Activated naive CD8-positive, alpha-beta T cell treated with anti-CD3 and anti-CD28 coated beads, Interleukin-2, amount 10 ng/mL, durations not matched to agents 7 days and 5 days (primary cell): ENCODE results near the gene ZNF597. TPM values are rescaled to one million over a fixed set of nuclear protein-coding genes. Genes with fewer than 3 reads are reported as not detected.

Experiments used
- ATAC-seq: fragments of 150-1000 bp; cut with Tn5 transposase; one replicate; pipeline ENCODE4 v1.10.0; 2021; ENCODE audit warnings: low read depth, moderate library complexity
- POLR2A ChIA-PET: fragments of 350-600 bp; sonication (Branson Sonifier 250); formaldehyde crosslinking; loops from one replicate; lab custom pipeline; 2021; ENCODE audit warnings: antibody characterized with exemption; lab: Charles Lee
- DNase-seq: peaks from one replicate; pipeline ENCODE4 v3.0.0; 2021
- H3K27ac Mint-ChIP-seq: one replicate; pipeline ENCODE4 v1.8.0; 2022; ENCODE audit warnings: mild to moderate bottlenecking, mixed read lengths
- H3K27me3 Mint-ChIP-seq: one replicate; pipeline ENCODE4 v1.8.0; 2022; ENCODE audit warnings: mild to moderate bottlenecking, moderate library complexity, mixed read lengths
- H3K36me3 Mint-ChIP-seq: one replicate; pipeline ENCODE4 v1.8.0; 2021; ENCODE audit warnings: mild to moderate bottlenecking, mixed read lengths
- H3K4me1 Mint-ChIP-seq: one replicate; pipeline ENCODE4 v1.8.0; 2021; ENCODE audit warnings: mixed read lengths
- H3K4me3 Mint-ChIP-seq: one replicate; pipeline ENCODE4 v1.8.0; 2022; ENCODE audit warnings: mild to moderate bottlenecking, moderate library complexity, mixed read lengths
- H3K9me3 Mint-ChIP-seq: one replicate; pipeline ENCODE4 v1.8.0; 2021; ENCODE audit warnings: mixed read lengths
- total RNA-seq, 2 experiments: library from RNA; stranded (reverse); gene quantifications; one replicate each; pipeline ENCODE4 v1.2.3, GENCODE V29; 2021

The ZNF597 gene
- total RNA-seq, 2 experiments from 2014 or later: 3.6 to 4.2 TPM

DNA sequence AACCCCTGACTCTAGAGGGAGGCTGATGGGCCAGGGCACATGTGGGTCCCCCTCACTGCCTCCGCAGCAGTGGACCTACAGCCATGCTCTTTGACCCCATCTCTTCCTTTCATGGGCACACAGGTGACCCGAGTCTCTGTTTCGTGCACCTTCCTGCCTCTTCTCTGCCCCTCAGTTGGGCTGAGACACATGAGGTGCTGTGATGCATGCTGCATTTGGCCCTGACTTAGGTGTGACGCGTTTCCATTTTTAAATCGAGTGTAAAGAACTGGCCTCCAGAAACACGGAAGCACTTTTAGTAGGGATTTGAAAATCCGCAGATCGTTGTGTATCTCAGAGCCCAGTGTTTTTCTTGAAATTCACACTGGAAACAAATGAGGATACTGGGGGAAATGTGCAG is 27.4 kb upstream of the ZNF597 start:
- ATAC-seq (no peak), DNase-seq (no peak)
- H3K27me3 Mint-ChIP-seq: no peaks in the 10 kb centered on the region
- H3K4me1 Mint-ChIP-seq: peaks cover 24% of the 10 kb centered on the region
- H3K27ac Mint-ChIP-seq: no peak overlapping the region
- H3K9me3 Mint-ChIP-seq: no peaks in the 10 kb centered on the region
- no peak overlapping the region for H3K4me3 Mint-ChIP-seq
- POLR2A ChIA-PET: no interaction called here
- H3K36me3 Mint-ChIP-seq: peaks cover 25% of the 10 kb centered on the region

DNA sequence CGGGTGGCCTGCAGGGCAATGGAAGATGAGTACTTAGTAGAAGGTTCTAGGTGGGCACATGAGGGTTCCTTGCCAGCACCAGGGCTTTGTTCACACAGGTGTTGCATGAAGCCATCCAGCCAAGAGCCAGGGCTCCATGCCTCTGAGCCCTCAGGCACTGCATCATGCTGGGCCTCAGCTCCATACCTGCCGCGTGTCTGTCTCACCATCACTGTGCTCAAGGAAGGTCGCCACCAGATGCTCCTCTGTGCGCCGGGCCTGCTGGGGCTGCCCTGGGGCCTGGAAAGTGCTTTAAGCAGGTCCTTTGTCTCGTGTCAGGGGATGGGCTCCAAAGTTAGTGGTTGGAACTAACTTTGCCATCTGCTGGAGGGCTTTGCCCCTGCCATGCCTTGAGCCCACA is 26.4 kb upstream of the ZNF597 start:
- Mint-ChIP-seq H3K4me1 (peaks cover 26% of the 10 kb centered on the region), H3K27ac (no peak overlapping the region), H3K4me3 (no peak overlapping the region), H3K9me3 (no peaks in the 10 kb centered on the region), H3K27me3 (no peaks in the 10 kb centered on the region), H3K36me3 (peaks cover 27% of the 10 kb centered on the region)
- ATAC-seq: no peak
- no peak for DNase-seq
- POLR2A ChIA-PET: no interaction called here

DNA sequence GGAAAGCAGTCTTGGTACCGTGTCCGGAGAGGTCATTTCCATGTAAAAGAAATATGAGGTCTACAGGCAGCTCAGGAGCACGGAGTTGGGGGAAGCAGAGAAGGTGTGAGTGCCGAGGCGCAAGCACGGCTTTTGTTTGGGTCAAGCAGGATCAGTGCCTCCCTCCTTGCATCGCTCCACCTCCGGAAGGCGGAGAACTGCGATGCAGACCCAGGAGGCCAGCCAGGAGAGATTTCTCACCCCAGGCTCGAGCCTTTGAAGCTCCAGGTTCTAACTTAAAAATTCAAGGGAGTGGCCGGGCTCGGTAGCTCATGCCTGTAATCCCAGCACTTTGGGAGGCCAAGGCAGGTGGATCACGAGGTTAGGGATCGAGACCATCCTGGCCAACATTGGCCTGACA is 25.2 kb upstream of the ZNF597 start:
- POLR2A ChIA-PET: interaction anchor here (0.6 kb wide), 1 partner anchor 32 kb away, joined by 3 read pairs; no protein-coding TSS in a partner anchor
- Mint-ChIP-seq H3K9me3 (no peaks in the 10 kb centered on the region), H3K4me1 (peaks cover 31% of the 10 kb centered on the region), H3K36me3 (peaks cover 27% of the 10 kb centered on the region), H3K27me3 (no peaks in the 10 kb centered on the region), H3K27ac (no peak overlapping the region), H3K4me3 (no peak overlapping the region)
- DNase-seq (no peak), ATAC-seq (no peak)

DNA sequence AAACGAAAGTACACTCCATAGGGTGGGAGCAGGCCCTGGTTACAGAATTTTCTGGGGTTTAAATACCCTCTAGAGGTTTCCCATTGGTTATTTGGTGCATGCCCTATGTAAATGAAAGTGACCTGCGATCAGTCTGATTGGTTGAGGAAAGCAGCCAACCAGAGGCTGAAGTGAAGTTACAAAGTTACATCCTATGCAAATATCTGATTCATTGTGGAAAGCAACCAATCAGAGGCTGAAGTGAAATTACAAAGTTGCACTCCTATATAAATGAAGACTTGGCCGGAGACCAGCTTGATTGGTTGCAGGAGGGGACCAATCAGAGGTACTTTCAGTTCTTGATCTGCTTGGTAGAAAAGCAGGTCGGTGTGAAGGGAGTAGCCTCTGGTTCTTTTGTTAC is 24.6 kb upstream of the ZNF597 start:
- no peak overlapping the region for H3K4me3 Mint-ChIP-seq

DNA sequence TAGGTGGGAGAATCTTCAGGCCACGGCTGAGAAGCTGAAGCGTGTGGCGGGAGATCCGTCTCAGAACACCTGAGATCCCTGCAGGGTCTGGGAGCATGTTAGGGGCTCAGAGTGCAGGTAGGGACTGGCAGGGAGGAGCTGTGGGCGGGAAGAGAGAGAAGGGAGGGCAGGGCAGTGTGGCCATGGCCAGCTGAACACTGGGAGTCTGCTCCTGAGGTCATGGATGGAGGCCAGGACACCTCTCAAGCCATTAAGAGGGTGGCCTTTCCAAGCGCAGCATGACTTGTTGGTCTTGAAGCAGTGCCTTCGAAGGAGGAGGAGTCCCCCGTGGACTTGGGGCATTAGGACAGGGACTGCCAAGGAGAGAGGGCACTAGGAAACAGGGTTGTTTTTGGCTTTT is 23.9 kb upstream of the ZNF597 start:
- POLR2A ChIA-PET: no interaction called here
- no peak for ATAC-seq
- no peaks in the 10 kb centered on the region for H3K9me3 Mint-ChIP-seq
- peak overlapping the region; percentile 61 for H3K27ac Mint-ChIP-seq
- peaks cover 31% of the 10 kb centered on the region for H3K4me1 Mint-ChIP-seq
- peaks cover 18% of the 10 kb centered on the region for H3K36me3 Mint-ChIP-seq
- DNase-seq: no peak
- H3K27me3 Mint-ChIP-seq: no peaks in the 10 kb centered on the region
- H3K4me3 Mint-ChIP-seq: no peak overlapping the region

More for the DNA sequence above, 24.6 kb upstream of the ZNF597 start:
- no peaks in the 10 kb centered on the region for H3K9me3 Mint-ChIP-seq
- ATAC-seq: no peak
- H3K36me3 Mint-ChIP-seq: peaks cover 24% of the 10 kb centered on the region
- no peak for DNase-seq
- POLR2A ChIA-PET: interaction anchor here (0.6 kb wide), 1 partner anchor 32 kb away, joined by 3 read pairs; no protein-coding TSS in a partner anchor
- peaks cover 31% of the 10 kb centered on the region for H3K4me1 Mint-ChIP-seq
- H3K27ac Mint-ChIP-seq: no peak overlapping the region
- no peaks in the 10 kb centered on the region for H3K27me3 Mint-ChIP-seq

DNA sequence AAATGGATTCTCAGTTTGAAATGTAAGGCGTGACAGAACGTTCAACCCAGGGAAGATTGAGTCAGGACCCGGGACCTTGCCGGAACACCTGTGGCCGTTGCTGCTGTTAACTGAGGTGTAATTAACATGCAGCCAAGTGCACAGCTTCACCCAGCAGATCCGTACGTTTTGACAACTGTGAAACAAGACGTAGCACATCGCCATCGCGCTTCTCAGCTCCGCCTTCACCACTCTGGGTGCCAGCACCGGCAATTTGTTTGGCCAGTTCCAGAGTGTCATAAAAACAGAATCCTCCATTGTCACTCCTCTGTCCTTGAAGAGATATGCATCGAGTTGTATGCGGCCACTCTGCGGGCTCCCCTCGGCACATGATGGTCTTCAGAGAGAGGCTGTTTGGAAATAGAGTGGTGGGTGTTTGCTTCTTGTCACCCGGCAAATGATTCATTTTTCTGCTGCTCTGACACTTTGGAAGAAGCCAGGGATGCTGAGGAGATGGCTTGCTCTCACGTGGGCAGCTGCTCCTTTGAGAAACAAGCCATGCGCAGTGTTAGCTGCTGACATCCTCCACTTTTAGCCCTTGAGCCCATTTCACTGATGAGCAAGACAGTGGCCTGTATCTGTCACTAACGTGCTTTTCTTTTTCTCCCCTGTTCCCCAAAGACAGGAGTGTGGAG is 22.7 kb upstream of the ZNF597 start:
- peaks cover 39% of the 10 kb centered on the region for H3K4me1 Mint-ChIP-seq
- ATAC-seq (no peak), DNase-seq (no peak)
- no peak overlapping the region for H3K4me3 Mint-ChIP-seq
- H3K27ac Mint-ChIP-seq: no peak overlapping the region
- no peaks in the 10 kb centered on the region for H3K27me3 Mint-ChIP-seq
- H3K36me3 Mint-ChIP-seq: peaks cover 12% of the 10 kb centered on the region
- POLR2A ChIA-PET: no interaction called here
- no peaks in the 10 kb centered on the region for H3K9me3 Mint-ChIP-seq

DNA sequence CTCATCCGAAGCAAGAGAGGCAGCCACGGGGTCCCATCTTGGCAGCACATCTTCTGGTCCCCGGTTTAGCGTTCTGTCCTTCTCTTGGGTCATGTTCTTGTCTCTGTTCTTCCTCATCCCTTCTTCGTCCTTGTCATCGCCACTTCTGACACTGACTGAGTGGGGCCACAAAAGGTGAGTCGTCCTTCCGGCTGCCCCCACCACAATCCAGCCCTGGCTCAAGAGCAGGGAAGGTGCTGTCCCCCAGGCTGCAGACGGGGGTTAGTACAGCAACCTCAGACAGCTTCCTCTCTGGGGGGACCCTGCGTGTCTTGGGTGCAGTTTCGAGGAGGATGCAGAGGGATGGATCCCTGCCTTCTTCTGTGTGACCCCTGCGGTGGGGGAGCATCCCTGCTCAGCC is 22.0 kb upstream of the ZNF597 start:
- H3K4me3 Mint-ChIP-seq: no peak overlapping the region
- H3K27me3 Mint-ChIP-seq: no peaks in the 10 kb centered on the region
- POLR2A ChIA-PET: interaction anchor here (1.2 kb wide), 1 partner anchor 20 kb away, joined by 5 read pairs; no protein-coding TSS in a partner anchor
- H3K4me1 Mint-ChIP-seq: peaks cover 41% of the 10 kb centered on the region
- no peaks in the 10 kb centered on the region for H3K9me3 Mint-ChIP-seq
- DNase-seq (no peak), ATAC-seq (no peak)
- H3K27ac Mint-ChIP-seq: no peak overlapping the region
- peaks cover 6% of the 10 kb centered on the region for H3K36me3 Mint-ChIP-seq

DNA sequence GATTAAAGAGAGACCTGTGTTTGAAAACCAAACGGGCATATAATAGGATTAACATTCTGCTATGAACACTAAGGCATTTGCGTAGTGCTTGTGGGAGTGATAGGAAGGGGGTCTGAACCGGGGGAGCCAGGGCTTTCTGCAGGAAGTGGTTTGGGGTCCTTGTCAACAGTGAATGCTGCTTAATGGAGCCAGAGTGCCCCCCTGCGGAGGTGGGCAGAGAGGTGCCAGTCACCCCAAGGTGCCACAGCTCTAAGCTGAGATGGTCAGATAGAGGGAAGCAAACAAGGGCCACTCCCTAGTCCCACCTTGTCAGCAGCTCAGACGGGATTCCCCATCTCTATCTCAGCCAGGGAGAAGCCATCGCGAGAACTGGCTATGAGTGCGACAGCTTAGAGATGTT is 17.8 kb upstream of the ZNF597 start:
- H3K36me3 Mint-ChIP-seq: peaks cover 1% of the 10 kb centered on the region
- H3K27me3 Mint-ChIP-seq: no peaks in the 10 kb centered on the region
- H3K4me3 Mint-ChIP-seq: peak overlapping the region; percentile 44
- peaks cover 48% of the 10 kb centered on the region for H3K4me1 Mint-ChIP-seq
- DNase-seq: peak; percentile 62
- POLR2A ChIA-PET: interaction anchor here (0.7 kb wide), 1 partner anchor 39 kb away, joined by 3 read pairs; the partner anchor contains the start of gene CLUAP1
- no peaks in the 10 kb centered on the region for H3K9me3 Mint-ChIP-seq
- ATAC-seq: no peak
- H3K27ac Mint-ChIP-seq: peak overlapping the region; percentile 44

DNA sequence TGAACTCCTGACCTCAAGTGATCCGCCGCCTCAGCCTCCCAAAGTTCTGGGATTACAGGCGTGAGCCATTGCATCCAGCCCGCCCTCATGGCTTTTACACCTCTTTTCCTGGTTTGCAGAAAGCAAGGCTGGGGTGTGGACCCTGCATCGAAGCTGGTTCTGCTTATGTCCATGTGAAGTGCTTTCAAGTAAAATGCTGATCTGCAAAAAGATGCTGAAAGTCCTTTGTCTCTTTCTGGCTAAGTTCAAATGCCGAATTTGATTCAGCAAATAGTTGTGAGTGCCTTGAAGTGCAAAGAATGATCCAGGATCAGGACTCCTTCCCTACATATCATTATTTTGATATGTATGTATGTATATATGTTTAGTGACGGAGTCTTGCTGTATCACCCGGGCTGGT is 17.3 kb upstream of the ZNF597 start:
- POLR2A ChIA-PET: no interaction called here
- DNase-seq (no peak), ATAC-seq (no peak)
- Mint-ChIP-seq H3K27me3 (no peaks in the 10 kb centered on the region), H3K4me1 (peaks cover 48% of the 10 kb centered on the region), H3K36me3 (peaks cover 1% of the 10 kb centered on the region), H3K4me3 (peak overlapping the region; percentile 44), H3K27ac (peak overlapping the region; percentile 44), H3K9me3 (no peaks in the 10 kb centered on the region)

DNA sequence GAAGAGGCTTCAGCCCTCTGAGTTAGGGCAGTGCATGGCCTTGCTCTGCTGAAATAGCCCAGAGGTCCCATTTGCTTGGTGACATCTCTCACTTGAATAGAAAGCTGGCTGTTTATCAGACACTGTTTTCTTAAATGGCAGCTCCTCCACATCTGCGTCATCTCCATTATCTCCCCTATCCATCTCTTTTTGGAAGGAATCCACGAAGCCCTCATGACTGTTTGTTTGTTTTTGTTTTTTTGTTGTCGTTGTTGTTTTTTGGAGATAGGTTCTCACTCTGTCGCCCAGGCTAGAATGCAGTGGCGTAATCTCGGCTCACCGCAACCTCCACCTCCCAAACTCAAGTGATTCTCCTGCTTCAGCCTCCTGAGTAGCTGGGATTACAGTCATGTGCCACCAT is 16.8 kb upstream of the ZNF597 start:
- H3K4me3 Mint-ChIP-seq: peak overlapping the region; percentile 84
- POLR2A ChIA-PET: no interaction called here
- H3K27ac Mint-ChIP-seq: no peak overlapping the region
- H3K4me1 Mint-ChIP-seq: peaks cover 46% of the 10 kb centered on the region
- no peak for DNase-seq
- H3K36me3 Mint-ChIP-seq: no peaks in the 10 kb centered on the region
- no peak for ATAC-seq
- H3K27me3 Mint-ChIP-seq: no peaks in the 10 kb centered on the region
- no peaks in the 10 kb centered on the region for H3K9me3 Mint-ChIP-seq

DNA sequence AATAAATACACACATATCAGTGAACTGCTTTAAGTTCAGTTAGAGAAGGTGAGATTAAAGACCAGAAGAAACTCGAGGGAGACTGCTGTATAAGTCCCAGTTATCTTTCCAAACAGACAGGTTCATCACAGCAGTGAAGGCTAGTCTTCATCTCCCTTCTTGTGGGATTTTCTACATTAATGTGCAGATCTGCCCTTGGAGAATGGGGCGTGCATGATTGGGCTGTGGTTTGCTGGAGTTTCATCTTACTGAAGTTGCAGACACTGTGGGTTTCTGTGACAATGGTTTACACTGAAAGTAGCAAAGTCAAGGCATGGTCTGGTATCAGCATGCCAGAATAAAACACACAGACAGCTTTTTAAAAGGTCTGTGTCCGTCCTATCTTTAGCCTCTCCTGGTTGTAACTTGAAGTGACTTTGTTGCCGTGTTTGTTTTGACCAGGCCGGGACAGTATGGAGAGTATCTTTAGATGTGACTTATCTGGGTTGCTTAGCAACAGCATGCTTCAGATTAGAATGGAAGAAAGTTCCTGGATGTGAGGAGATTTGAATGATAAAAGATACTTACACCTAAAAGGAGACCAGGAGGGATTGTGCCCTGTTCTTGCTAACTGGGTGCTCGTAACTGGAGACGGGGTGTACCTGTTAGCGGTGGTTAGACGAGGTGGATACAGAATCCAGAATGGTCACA is 16.2 kb upstream of the ZNF597 start:
- no peaks in the 10 kb centered on the region for H3K27me3 Mint-ChIP-seq
- ATAC-seq (peak; percentile 11), DNase-seq (no peak)
- peaks cover 45% of the 10 kb centered on the region for H3K4me1 Mint-ChIP-seq
- H3K4me3 Mint-ChIP-seq: peak overlapping the region; percentile 84
- POLR2A ChIA-PET: interaction anchor here (0.5 kb wide), 1 partner anchor 197 kb away, joined by 3 read pairs; no protein-coding TSS in a partner anchor
- H3K36me3 Mint-ChIP-seq: no peaks in the 10 kb centered on the region
- H3K9me3 Mint-ChIP-seq: no peaks in the 10 kb centered on the region
- peak overlapping the region; percentile 91 for H3K27ac Mint-ChIP-seq

DNA sequence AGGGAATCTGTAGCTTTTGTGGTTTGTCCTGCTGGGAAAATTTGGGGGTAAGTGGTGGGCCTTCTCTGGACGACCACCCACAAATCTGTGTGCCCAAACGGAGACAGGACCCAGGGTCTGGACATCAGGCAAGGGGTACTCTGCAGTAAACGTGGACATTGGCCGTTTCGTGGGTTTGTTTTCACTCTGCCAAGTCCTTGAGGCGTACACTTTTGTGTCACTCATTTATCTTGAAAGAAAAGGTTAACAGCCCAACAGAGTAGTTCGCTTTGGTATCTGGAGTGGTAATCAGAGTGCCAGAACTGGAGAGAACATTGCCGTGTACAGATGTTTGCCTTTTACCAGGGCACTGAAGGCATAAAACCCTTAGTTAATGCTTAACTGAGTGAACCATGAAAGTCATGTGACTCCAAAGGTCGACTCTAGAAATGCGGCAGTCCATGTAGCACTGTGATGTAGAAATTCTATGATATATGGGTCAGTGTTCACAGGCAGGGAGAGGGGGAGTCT is 15.6 kb upstream of the ZNF597 start:
- Mint-ChIP-seq H3K36me3 (no peaks in the 10 kb centered on the region), H3K4me1 (peaks cover 39% of the 10 kb centered on the region), H3K4me3 (peak overlapping the region; percentile 84), H3K27ac (peak overlapping the region; percentile 91), H3K27me3 (no peaks in the 10 kb centered on the region), H3K9me3 (no peaks in the 10 kb centered on the region)
- POLR2A ChIA-PET: interaction anchor here (0.5 to 1.1 kb wide), 6 partner anchors 42 to 196 kb away, joined by 3 to 5 read pairs (median 4); partner anchors contain the start of genes CLUAP1, ZNF174 and ZSCAN32
- ATAC-seq (no peak), DNase-seq (no peak)

DNA sequence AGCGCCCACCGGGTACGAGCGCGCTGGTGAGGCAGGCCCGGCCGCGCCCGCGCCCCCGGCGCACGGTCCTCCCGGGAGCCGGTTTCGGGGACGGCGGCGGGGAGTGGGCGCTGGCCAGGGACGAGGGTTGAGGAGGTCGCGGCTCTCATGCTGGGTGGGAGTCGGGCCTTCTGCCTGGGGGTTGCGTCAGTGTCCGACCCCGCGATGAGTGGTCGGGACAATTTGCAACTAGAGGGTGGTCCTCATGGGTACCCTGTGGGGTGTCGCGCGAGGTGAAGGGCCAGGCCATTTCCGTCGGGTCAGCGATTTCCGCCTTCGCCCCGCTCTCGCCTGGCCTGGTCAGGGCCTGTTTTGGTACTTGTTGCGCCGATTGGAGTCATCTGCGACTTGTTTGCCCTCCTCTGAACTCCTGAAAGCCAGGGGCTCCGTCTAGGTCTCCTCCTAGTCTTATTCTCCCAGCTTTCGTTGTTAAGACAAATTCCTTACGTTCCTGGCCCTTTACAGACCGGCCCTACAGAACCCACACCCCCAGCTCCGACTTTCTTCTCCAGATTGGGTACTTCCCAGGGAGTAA is 15.1 kb upstream of the ZNF597 start:
- ATAC-seq (no peak), DNase-seq (no peak)
- Mint-ChIP-seq H3K27me3 (no peaks in the 10 kb centered on the region), H3K27ac (peak overlapping the region; percentile 91), H3K4me1 (peaks cover 39% of the 10 kb centered on the region), H3K36me3 (no peaks in the 10 kb centered on the region), H3K9me3 (no peaks in the 10 kb centered on the region), H3K4me3 (peak overlapping the region; percentile 84)
- POLR2A ChIA-PET: interaction anchor here (0.7 to 1.5 kb wide), 6 partner anchors 42 to 195 kb away, joined by 3 to 5 read pairs (median 4); partner anchors contain the start of genes CLUAP1, ZNF174 and ZSCAN32
